Activated CD4-positive, alpha-beta T cell treated with anti-CD3 and anti-CD28 coated beads, Interleukin-2, Interleukin-6, amounts not matched to agents 100 ng/mL and 50 ng/mL, durations not matched to agents 16 hours and 8 hours (primary cell): ENCODE data around the gene GINS2.

Experiments used
- DNase-seq: peaks from one replicate; pipeline ENCODE4 v3.0.0-alpha.2; 2020

Gene GINS2

DNA sequence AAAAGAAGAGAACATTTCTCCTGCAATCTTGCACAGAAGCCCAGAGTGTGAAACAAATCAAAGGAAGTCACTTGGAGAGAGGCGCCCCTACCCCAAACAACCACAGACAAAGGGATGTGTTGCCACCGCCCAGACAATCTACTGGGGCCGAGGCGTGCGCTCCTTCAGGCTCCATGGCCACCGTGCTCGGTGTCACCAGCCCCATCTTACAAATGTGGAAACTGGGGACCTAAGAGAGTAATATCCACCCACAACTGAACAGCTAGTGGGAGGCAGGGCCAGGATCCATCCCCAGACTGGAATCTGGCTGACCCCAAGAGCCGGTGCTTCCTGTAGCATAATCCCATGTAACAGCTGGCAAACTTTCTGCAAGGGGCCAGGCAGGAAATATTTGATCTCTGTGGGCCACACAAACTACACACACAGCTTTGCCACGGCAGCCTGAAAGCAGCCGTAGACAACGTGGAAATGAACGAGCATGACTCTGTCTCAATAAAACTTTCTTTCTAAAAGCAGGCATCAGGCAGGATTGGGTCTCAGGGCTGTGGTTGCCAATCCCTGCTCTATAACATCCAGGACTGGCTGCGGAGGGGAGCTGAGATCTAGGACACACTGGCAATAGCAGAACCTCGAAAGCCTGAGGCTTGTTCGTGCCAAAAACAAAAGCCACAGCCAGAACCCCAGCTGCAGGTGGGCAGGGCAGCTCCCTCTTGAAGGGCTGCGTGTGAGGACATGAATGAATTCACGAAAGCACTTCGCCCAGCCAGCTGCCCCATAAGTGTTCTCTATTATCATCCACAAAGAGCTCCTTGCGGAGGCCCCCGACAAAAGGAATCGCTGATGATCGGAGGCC lies 26.6 kb upstream of the GINS2 start:
- DNase-seq: no peak

DNA sequence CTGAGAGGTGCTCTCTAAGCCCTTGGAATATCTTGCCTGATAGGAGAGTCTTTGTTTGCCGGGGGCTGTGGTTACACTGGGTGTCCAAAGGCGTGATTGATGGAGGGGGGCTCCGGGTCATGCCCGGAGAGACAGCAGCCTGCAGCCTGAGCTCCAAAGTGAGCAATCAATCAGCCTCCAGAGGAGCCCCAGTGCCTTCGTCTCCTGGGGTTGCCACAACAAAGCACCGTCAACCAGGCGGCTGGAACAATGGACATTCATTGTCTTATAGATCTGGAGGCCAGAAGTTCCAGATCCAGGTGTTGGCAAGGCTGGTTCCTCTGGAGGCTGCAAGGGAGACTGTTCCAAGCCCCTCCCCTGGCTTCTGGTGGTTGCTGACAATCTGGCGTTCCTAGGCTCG lies 24.0 kb upstream of the GINS2 start:
- no peak for DNase-seq

DNA sequence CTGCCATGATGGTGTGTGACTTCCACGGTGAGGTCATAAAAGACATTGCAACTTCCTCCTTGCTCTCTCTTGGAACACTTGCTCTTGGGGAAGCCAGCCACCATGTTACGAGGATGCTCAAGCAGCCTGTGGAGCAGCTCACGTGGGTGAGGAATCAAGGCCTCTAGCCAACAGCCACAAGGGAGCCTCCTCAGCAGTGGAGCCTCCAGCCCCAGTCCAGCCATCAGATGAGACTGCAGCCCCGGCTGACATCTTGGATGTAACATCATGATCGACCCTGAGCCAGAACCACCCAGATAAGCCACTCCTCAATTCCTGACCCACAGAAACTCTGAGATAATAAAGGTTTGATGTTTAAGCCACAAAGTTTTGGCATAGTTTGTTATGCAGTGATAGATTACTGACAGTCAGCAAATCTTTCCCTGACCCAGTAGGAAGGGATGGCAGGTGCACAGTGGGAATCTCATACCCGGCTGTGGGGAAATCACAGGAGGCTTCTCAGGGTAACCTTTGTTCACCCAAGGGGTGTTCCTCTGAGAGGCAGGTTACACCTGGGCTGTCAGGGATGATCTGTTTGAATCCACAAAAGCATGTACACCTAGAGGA lies 23.3 kb upstream of the GINS2 start:
- DNase-seq: no peak

DNA sequence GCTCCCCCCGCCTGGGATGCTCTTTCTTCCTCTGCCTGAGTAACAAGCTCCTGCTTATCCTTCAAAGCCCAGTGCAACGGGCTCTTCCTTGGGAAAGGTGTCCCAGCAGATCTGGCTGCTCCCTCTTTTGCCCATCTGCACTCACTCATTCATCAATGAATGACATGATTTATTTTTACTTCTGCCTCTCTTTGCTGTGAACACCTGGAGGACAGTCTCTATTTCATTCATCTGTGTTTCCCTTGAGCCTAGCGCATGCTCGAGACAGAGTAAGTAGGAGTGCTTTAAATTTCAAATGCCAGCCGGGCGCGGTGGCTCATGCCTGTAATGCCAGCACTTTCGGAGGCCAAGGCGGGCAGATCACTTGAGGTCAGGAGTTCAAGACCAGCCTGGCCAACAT lies 22.0 kb upstream of the GINS2 start:
- no peak for DNase-seq

DNA sequence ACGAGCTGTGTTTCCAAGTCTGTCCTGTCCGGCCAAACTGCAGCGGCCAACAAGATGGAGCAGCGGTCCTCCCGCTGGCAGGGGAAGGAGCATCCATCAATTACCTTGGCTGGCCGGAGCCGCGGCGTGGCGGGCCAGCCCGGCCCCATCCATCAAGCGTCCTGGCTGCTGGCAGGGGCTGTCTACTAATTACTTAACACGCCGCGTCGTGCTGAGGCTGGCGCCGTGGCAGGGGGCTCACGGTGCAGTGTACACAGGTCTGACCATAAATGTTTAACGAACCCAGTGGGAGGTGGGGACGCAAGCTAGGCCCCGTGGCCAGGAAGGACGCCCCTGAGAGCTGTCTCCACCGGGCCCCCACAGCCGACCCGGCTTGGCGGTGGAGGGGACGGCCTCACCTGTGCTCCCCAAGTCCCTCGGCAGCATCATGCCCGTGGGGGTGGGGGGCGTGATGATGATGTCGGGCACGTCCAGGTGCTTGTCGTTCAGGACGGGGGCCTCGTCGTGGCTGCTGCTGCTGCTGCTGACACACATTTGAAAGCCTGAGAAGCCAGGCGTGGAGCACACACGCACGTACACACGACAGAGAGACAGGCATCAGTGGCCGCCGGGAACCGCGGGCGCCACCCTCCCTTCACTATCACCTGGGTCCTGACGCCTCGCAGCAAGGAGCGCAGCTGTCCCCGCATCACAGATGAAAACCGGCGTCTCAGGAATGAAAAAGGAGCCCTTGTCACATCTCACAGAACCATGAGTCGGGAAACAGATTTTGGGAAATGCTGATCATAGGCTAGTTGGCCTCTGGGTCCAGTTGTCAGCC lies 21.2 kb upstream of the GINS2 start:
- DNase-seq: no peak

DNA sequence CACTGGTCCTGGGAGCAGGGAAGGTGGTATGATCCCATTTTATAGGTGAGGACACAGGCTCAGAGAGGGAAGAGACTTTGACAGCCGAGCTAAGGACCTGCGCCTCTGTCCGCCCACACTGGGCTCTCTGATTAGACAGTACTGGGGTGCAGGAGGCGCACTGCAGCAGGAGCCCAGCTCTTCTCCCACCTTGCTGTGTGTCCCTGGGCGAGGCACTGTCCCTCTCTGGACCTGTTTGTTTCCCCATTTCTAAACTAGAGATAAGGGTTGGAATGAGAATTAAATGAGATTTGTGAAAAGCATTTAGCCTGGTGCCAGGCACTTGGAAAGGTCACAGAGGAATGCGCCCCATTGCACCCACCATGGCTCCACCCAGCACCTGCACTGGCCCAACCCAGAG lies 19.6 kb upstream of the GINS2 start:
- DNase-seq: no peak

DNA sequence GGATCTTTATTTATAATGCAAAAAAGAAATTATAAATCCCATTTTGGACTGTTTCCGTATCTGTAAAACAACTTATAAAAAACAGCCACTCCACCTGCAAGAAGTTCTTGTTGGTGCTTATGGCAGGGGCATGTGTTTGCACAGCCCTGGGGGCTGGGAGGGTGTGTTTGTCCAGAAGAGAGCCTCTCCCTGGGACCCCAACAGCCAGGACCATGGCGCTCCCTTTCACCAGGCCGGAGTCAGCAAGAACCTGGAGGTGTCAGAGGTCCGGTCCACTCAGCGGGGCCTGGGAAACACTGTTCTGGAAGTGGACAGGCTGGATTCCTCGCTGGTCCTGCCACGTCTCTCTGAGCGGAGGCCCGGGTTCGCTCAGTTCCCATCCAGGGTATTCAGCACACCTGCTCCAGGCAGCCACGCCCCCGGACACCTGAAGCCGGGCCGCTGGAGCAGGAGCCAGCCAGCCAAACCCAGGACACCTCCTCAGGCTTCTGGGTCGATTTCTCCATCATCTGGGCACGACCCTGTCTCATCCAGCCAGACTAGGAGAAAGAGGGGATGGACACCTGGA lies 18.9 kb upstream of the GINS2 start:
- DNase-seq: no peak

DNA sequence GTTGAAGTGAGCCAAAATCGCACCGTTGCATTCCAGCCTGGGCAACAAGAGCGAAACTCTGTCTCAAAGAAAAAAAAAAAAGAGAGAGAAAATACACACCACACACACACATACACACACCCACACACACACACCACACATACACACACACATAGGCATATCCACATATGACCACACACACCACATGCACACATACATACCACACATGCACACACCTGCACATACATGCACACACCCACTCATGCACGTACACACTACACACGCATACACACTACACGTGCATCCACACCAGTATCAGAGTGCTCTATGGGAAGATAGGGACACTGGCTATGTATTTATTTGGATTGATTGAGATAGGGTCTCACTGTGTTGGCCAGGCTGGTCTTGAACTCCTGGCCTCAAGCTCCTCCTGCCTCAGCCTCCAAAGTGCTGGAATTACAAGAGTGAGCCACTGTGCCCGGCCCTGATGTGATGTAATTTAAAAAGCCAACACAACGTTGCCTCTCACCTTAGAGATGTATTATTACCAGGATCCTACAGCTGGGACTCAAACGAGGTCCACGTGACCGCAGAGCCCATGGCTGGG lies 17.8 kb upstream of the GINS2 start:
- no peak for DNase-seq

DNA sequence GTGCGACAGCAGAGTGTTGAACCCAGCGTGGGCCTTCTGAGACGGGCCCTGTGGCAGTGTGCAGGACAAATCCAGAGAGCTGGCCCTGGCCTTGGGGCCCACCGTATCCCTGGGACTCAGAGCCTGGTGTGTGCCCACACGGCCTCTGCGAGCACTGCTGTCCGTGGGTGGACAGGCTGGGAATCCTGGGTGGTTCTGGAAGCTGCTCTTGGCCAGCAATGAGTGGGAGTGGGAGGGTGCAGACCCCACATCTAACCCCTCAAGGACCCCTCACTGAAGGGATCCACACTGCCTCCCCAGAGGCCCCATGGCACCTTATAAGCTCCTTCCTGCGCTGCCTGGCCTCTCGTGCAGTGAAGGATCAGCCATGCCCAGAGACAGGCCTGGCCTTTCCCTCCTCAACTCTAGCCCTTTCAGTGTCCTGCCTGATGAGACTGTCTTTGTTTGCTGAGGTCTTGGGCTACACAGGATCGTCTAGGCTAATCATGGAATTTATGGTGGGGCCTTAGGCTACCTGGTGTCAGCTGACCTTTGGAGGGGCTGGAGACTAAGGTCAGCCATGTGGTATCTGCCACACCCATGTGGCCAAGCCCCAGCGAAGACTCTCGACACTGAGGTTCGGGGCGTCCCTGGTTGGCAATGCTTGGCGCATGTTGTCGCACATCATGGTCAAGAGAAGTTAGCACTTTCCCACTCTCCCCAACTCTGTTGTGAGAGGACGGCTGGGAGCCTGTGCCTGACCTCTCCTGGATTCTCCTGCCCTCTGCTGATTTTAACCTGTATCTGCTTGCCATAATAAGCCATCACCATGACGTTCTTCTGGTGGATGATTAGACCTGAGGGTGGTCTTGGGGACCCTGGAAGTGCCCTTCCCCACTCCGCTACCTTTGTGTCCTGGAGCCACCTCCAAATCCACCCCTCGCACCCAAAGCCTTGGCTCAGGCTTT lies 16.4 kb upstream of the GINS2 start:
- no peak for DNase-seq

DNA sequence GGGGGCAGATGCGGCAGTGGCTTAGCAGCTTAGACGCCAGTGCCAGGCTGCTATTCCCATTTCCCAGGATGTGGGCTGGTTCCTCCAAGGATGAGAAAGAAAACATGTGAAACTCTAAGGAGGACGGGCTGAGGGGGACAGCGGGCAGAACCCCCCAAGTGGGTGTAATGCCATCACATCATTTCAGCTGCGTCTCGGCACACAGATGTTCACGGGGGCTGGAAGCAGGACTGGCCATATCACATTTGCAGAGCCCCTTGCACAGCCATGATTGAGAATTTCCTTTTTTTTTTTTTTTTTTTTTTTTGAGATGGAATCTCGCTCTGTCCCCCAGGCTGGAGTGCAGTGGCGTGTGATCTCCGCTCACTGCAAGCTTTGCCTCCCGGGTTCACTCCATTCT lies 15.3 kb upstream of the GINS2 start:
- DNase-seq: no peak

DNA sequence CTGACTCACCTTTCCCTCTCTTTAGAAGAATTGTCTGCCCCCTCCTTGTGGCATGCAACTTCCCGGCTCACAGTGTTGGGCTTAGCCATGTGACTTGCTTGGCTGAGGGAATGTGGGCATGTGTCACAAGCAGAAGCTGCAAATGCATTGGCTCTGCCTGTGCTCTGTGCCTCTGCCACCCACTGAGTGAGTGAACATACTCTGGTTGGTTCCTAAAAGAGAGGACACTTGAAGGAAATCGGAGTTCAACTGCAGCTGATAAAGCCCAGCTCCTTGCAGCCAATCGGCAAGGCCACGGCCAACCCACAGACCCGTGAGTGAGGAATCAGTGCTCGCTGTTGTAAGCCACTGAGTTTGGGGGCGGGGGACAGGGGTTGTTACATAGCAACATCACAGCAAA lies 10.9 kb upstream of the GINS2 start:
- DNase-seq: no peak

DNA sequence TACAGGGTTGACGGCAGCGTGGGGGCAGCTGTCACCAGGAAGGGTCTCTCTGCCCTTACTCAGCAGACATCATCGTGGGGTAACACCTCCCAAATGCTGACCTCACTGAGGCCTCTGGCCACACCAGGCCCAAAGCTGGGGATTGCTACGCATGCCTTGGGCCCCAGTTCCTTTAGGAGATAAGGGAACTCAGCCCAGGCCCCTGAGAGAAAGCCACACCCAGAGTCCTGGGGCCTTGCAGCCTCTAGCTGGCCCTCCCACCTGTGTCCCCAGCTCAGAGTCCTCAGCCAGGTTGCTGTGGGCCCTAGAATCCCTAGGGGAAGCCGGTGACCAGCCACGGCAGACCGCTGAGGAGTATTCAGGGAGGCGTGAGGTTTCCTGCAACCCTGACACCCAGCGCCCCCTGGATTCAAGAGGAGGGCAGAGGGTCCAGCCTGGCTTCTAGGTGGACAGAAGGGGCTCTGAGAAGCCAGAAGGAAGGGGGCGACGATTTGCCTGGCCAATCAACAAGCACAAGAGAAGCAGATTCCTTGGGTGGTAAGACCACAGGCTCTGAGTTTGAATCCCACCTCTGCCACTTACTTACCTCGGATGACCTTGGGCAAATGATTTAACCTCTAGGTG lies 10.3 kb upstream of the GINS2 start:
- no peak for DNase-seq

DNA sequence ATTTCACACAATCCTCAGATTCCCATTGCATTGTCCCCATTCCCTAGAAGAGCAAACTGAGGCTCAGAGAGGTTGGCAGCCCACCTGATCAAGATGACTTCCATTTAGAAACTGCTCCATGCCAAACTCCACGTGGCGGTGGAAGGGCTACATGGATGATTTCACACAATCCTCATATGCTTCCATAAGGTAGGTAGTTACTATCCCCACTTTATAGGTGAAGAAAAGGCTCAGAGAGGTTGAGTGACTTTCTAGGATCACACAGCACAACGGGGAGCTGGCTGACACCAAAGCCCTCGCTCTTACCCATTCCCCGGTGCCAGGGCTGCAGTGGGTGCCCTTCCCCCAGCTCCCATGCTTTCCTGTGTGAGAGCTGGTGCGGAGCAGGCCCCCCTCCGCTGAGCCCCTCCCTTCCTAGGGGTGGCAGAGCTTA lies 9.7 kb upstream of the GINS2 start:
- no peak for DNase-seq

DNA sequence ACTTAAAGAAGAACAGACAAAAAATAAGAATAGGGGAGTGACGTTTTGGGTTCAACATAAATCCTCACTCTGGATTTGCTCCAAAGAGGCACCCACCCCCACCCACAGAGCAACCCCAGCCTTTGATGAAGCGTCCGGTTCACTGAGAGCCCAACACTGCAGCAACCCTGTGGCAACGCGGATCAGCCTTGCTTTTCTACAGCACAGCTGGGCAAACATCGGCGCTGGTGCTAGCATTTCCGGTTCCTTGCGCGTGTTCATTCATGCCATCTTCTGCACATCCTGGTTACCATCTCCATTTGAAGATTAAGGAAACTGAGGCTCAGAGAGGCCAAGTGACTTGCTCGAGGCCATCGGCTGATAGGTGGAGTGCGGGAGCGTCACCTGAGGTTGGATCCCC lies 8.7 kb upstream of the GINS2 start:
- no peak for DNase-seq

DNA sequence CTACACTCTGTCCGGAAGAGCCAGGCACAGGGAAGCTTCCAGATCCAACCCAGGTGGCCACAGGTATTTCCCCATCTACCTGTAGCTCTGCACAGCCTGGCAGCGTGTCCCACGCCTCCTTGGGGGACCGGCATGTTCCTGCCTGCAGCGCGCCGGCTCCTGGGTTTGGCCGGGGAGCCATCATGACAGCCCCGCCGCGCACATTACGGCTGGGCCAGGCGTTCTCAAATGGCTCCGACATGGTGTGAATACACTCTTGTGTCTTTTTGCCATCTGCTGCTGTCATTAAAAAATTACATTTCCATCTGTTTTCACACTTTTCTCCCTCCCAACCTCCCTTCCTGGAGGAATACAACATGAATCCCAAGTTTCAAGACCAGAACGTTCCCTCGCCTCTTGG lies 8.0 kb upstream of the GINS2 start:
- DNase-seq: no peak

DNA sequence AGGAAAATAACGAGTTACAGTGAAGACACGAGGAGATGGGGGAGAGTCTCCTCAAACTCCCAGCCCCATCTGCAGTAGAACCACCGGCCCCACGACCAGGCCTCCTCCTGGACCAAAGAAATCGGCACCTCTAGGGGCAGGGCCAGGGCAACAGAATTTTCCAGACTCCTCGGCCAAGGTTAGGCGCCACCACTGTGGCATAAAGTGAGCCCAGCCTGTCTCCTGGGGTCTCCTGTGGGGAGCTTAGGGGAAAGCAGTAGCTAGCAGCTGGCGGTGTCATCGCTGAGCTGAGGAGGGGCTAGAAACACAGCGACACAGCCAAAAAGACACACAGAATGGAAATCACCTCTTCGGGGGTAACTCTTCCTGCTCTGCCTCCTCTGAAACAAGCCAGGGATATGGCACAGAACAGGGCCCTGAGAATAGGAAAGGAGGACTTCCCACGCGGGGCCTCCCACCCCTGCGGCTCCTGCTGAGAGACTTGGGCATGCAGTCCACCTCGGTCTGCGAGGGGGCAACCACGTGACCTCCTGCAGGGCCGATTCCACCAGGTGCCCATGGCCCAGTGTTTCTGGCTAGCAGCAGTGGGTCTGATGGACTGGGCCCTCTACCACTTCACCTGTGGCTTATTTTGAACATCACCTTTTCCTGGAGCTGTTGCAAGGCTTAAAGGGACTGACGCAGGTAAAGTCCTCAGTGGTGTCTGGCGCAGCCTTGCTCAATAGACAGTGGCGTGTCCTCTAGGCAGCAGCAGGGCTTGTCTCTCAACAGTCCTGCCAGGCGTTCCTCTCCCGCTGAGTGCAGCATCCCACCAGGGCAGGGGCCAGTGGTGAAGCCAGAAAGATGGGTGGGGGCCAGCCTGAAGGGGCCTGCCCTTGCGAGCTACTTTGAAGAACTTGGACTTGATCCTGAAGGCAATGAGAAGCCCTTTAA lies 6.7 kb upstream of the GINS2 start:
- DNase-seq: no peak

DNA sequence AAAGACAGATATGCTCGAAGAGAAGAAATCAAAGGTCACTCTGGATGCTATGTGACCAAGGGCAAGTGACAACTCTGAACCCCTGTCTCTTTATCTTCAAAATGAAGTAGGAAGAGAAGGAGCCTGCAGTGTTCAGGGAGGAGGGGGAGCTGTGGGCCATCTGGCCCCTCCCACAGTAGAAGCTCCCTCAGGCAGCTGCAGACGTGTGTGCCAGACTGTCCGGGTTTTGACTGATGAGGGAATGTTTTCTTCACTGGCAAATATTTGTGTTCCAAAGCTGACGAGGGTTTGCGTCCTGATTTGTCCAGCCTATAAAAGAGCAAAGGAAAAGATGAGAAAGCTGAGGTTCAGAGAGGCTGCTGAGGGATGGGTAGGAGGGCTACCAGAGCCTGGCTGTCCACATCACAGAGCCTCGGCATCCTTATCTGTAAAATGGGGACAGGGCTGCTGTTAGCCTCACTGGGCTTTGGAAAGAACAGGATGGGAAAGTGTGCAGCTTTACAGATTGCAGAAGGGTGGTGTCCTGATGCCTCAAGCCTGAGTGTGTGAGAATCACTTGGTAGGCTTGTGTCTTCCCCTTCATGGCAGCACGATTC lies 1.8 kb upstream of the GINS2 start:
- no peak for DNase-seq

DNA sequence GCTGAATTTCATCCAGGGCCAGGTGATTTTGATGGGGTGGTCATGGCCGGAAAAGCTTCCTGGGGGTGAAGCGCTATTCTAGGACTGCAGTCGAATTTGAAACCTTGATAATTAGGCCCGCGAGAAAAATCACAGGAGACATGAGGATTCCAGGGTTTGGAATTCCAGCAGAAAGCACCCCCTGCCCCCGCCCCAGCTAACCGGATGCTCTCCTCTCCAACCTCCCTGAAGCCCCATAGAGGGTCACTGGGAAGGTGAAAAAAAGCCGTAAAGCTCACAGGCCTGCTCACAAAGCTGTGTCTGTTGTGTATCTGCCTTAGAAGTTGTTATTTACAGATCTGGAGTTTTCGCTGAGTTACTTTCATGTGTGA lies 1.2 kb upstream of the GINS2 start:
- DNase-seq: no peak

DNA sequence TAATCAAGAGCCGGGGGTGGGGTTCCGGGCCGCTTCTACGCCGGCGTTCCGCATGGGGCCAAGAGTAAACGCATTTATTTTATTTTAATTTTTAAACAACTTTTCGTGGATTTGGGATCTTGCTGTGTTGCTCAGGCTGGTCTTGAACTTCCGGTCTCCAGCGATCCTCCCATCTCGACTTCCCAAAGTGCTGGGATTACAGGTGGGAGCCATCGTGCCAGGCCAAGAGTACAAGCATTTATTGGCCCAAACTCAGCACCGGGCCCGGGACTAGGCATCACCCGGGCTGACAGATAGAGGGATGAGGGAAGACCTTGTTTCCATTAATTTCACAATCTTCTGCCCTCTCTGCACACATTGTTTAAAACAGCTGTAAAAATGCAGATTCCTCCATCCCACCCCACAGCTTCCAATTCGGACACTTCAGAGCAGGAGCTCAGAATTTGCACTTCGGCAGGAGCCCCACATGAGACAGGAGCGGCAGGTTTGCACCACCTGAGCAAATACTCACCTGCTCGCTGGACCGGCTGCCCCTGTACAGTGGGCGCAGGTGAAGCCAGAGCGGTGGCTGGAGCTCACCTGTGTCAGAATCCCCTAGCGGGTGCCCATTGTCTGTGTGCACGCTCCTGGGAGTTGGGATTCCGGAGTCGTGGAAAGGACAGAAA lies 663 bp upstream of the GINS2 start:
- DNase-seq: no peak
